Measurements from ENCODE around the gene LIMK1. TPM values are rescaled to one million over a fixed set of nuclear protein-coding genes. Genes with fewer than 3 reads are reported as not detected.

The LIMK1 gene
- total and polyA plus RNA-seq, 2 of the 13 experiments (the other 11 are each of a cell fraction or from before 2014, with no cell fraction given) = 8.9 to 18.8 TPM

DNA sequence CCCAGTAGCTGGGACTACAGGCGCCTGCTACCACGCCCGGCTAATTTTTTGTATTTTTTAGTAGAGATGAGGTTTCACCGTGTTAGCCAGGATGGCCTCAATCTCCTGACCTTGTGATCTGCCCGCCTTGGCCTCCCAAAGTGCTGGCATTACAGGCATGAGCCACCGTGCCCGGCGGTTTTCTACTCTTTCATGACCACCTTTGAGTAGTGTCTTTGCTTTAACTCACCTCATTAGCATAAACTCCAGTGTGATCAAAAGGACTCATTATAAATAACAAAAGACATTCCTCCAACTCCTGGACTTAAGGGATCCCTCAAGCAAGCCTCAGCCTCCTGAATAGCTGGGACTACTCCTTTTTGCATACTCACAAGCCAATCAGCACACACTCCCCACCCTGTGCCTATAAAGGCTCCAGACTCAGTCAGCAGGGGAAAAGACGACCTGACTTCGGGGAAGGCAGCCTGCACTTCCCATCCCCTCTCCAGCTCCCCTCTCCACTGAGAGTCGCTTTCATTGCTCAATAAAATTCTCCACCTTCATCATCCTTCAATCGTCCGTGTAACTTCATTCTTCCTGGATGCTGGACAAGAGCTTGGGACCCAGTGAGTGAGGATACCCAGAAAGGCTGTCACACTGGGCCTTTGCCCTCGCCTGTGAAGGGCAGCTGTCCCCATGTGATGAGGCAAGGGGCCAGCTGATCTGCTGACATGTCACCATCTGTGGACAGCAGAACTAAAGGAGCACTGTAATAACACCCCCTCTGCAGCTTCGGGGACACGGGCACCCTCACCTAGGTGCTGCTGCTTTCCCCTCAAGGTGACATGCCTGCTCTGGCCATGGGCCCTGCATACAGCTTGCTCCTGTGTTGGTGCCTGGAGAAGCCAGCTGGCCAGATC, 55.6 kb downstream of the LIMK1 start:
- ATAC-seq (peak; percentile 47), FAIRE-seq (no peak), DNase-seq (ENCODE audit: low spot score) (no peak)
- Histone ChIP-seq H4K20me1 (ENCODE audit: insufficient read depth, low read length) (no peaks in the 10 kb centered on the region), H3K4me2 (ENCODE audit: low read depth, low read length) (no peak overlapping the region), H3K27ac (ENCODE audit: extremely low read length, insufficient read depth, low read length) (no peak overlapping the region), H3K4me3 (replicated peaks in 1 of 3; ENCODE audit: insufficient read depth in 1 of 3, low read depth in 2 of 3, low read length in 3 of 3) (no peak overlapping the region), H3K36me3 (replicated peaks in 1 of 2; ENCODE audit: control insufficient read depth in 1 of 2, insufficient read depth in 2 of 2, low read length in 2 of 2) (no peaks in the 10 kb centered on the region), H2AFZ (ENCODE audit: low read length) (no peak overlapping the region), H3K27me3 (ENCODE audit: control insufficient read depth in 1 of 2, insufficient read depth in 2 of 2, low read length in 2 of 2) (no peaks in the 10 kb centered on the region), H3K79me2 (ENCODE audit: insufficient read depth, low read length) (no peaks in the 10 kb centered on the region), H3K4me1 (ENCODE audit: insufficient read depth, low read length) (peaks cover 16% of the 10 kb centered on the region), H3K9ac (ENCODE audit: insufficient read depth, low read depth, low read length) (no peak overlapping the region), H3K9me3 (ENCODE audit: low read length) (no peaks in the 10 kb centered on the region)
- WGBS (ENCODE audit: low lambda C conversion rate) = 39% methylated on average over 16 of the region's 16 CpGs
- CTCF ChIA-PET (ENCODE audit: low intra/inter-chr PET ratio, low total read pairs) = no interaction called here
- BruUV-seq (replicated peaks) = no TSS peak
- POLR2A ChIA-PET = no interaction called here
- TF ChIP-seq, protein P1, sequence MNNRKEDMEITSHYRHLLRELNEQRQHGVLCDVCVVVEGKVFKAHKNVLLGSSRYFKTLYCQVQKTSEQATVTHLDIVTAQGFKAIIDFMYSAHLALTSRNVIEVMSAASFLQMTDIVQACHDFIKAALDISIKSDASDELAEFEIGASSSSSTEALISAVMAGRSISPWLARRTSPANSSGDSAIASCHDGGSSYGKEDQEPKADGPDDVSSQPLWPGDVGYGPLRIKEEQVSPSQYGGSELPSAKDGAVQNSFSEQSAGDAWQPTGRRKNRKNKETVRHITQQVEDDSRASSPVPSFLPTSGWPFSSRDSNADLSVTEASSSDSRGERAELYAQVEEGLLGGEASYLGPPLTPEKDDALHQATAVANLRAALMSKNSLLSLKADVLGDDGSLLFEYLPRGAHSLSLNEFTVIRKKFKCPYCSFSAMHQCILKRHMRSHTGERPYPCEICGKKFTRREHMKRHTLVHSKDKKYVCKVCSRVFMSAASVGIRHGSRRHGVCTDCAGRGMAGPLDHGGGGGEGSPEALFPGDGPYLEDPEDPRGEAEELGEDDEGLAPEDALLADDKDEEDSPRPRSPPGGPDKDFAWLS (CRISPR knock-in tag; IDR thresholded peaks at IDR 0.05; ENCODE audit: borderline replicate concordance) = no peak
- TF ChIP-seq PLSCR1 (CRISPR knock-in tag; IDR thresholded peaks at IDR 0.05; ENCODE audit: borderline replicate concordance) (no peak), SAFB2 (CRISPR knock-in tag; IDR thresholded peaks at IDR 0.05; ENCODE audit: borderline replicate concordance, low read depth) (no peak), NFIB (CRISPR knock-in tag; IDR thresholded peaks at IDR 0.05; ENCODE audit: borderline replicate concordance) (no peak), HOMEZ (CRISPR knock-in tag; IDR thresholded peaks at IDR 0.05; ENCODE audit: low read depth) (no peak), SSRP1 (CRISPR knock-in tag; IDR thresholded peaks at IDR 0.05) (no peak), TOPORS (CRISPR knock-in tag; IDR thresholded peaks at IDR 0.05) (no peak), ZNF547 (CRISPR knock-in tag; IDR thresholded peaks at IDR 0.05) (no peak), ZMAT3 (CRISPR knock-in tag; conservative IDR thresholded peaks at IDR 0.05) (no peak), CCDC6 (CRISPR knock-in tag; IDR thresholded peaks at IDR 0.05) (no peak), SKI (IDR thresholded peaks at IDR 0.05; ENCODE audit: partially characterized antibody) (no peak)
- TF ChIP-seq, protein P2, sequence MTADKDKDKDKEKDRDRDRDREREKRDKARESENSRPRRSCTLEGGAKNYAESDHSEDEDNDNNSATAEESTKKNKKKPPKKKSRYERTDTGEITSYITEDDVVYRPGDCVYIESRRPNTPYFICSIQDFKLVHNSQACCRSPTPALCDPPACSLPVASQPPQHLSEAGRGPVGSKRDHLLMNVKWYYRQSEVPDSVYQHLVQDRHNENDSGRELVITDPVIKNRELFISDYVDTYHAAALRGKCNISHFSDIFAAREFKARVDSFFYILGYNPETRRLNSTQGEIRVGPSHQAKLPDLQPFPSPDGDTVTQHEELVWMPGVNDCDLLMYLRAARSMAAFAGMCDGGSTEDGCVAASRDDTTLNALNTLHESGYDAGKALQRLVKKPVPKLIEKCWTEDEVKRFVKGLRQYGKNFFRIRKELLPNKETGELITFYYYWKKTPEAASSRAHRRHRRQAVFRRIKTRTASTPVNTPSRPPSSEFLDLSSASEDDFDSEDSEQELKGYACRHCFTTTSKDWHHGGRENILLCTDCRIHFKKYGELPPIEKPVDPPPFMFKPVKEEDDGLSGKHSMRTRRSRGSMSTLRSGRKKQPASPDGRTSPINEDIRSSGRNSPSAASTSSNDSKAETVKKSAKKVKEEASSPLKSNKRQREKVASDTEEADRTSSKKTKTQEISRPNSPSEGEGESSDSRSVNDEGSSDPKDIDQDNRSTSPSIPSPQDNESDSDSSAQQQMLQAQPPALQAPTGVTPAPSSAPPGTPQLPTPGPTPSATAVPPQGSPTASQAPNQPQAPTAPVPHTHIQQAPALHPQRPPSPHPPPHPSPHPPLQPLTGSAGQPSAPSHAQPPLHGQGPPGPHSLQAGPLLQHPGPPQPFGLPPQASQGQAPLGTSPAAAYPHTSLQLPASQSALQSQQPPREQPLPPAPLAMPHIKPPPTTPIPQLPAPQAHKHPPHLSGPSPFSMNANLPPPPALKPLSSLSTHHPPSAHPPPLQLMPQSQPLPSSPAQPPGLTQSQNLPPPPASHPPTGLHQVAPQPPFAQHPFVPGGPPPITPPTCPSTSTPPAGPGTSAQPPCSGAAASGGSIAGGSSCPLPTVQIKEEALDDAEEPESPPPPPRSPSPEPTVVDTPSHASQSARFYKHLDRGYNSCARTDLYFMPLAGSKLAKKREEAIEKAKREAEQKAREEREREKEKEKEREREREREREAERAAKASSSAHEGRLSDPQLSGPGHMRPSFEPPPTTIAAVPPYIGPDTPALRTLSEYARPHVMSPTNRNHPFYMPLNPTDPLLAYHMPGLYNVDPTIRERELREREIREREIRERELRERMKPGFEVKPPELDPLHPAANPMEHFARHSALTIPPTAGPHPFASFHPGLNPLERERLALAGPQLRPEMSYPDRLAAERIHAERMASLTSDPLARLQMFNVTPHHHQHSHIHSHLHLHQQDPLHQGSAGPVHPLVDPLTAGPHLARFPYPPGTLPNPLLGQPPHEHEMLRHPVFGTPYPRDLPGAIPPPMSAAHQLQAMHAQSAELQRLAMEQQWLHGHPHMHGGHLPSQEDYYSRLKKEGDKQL (CRISPR knock-in tag; IDR thresholded peaks at IDR 0.05; ENCODE audit: low read depth) = no peak
- TF ChIP-seq, protein P3, sequence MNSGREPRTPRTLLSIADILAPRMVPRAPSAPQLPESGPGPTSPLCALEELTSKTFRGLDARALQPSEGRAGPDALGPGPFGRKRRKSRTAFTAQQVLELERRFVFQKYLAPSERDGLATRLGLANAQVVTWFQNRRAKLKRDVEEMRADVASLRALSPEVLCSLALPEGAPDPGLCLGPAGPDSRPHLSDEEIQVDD (CRISPR knock-in tag; IDR thresholded peaks at IDR 0.05; ENCODE audit: borderline replicate concordance) = no peak
- in situ Hi-C loops (cut with HindIII; ENCODE audit: extremely low pct_ligation_motif_present, low pct_unique_long_range_greater_than_20kb) (no loop called here), intact Hi-C loops (cut with micrococcal nuclease; ENCODE audit: unreplicated experiment) (no loop called here)

All from HepG2 (cell line).